ENCODE results near the gene RUNX1.

DNA sequence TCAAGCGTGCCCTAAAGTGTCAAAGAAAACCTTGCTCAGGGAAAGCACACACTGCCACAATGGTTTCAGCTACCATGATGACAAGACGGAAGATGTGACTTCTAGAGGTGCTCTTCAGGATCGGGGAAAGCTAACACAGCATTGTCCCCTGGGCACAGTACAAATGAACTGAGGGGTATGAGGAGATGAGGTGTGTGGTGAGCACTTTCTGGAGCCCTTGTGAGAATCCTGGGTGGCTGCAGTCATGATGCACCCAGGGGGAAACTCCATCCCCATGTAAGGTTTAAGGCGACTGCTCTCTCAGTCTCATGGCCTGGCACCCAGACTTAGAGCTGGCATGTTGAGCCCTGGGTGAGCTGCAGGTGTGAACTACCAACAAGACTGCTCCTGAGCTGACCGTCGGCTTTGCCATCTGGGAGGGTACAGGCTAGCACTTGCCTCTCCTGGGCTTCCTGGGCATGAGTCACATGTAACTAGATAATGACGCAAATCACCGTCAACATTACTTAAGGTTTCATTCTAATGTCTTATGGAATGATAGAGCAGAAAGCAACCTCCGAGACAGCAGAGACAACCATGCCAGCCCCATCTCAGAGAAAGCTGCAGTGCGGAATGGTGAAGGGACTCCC is 235.7 kb downstream of the RUNX1 start:
- TF ChIP-seq, protein P1, sequence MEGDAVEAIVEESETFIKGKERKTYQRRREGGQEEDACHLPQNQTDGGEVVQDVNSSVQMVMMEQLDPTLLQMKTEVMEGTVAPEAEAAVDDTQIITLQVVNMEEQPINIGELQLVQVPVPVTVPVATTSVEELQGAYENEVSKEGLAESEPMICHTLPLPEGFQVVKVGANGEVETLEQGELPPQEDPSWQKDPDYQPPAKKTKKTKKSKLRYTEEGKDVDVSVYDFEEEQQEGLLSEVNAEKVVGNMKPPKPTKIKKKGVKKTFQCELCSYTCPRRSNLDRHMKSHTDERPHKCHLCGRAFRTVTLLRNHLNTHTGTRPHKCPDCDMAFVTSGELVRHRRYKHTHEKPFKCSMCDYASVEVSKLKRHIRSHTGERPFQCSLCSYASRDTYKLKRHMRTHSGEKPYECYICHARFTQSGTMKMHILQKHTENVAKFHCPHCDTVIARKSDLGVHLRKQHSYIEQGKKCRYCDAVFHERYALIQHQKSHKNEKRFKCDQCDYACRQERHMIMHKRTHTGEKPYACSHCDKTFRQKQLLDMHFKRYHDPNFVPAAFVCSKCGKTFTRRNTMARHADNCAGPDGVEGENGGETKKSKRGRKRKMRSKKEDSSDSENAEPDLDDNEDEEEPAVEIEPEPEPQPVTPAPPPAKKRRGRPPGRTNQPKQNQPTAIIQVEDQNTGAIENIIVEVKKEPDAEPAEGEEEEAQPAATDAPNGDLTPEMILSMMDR (IDR thresholded peaks at IDR 0.05) = no peak
- TF ChIP-seq EP300 (IDR thresholded peaks at IDR 0.05) = no peak
